ENCODE data around the gene MRPS27.

DNA sequence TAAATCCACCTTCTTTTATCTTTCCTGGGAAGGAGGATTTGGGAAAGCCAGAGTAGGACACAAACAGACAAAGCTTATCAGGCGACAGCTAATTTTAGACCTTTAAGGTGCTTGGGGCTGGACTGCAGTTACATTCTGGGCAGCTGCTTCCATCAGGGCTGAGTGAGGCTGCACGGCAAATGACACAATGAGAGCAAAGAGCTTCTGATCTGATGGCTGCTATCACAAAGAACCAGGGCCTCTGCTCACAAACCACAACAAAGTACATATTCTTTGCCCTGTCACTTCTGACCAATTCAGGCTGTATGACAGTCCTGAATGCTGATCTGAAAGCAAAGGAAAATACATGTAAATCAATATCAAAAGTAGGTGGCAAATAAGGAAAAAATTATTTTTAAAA, 93.1 kb downstream of the MRPS27 start:
- no peak for TF ChIP-seq POLR2AphosphoS5 (IDR thresholded peaks at IDR 0.05; ENCODE audit: borderline replicate concordance, low read depth, low read length)
- TF ChIP-seq EZH2 (IDR thresholded peaks at IDR 0.05) = no peak
